Ovary (tissue), 3 donors: ENCODE results near the gene INPPL1.

Experiments
- CTCF ChIP-seq, 3 donors: fragments of 450-650 bp in 2 of 3; fragments of 200-600 bp in 1 of 3; IDR thresholded peaks; one replicate each; pipeline versions ENCODE4 v1.5.1 to v1.8.0; 2016 to 2022; ENCODE audit warnings: antibody characterized with exemption in 3 of 3, mild to moderate bottlenecking in 1 of 3
- EP300 ChIP-seq: sonication (generic); formaldehyde crosslinking; IDR thresholded peaks from one replicate; pipeline ENCODE4 v1.6.1; 2017; ENCODE audit warnings: antibody characterized with exemption
- POLR2A ChIP-seq: fragments of 450-650 bp; IDR thresholded peaks from one replicate; pipeline ENCODE4 v1.6.1; 2017; ENCODE audit warnings: antibody characterized with exemption, mild to moderate bottlenecking, moderate library complexity
- donor health status: DM: no; HTN: no; CAD: no.

GRCh38 chr11:72233773-72234513 is 9.4 kb downstream of the INPPL1 start:
- TF ChIP-seq CTCF (IDR thresholded peaks at IDR 0.05): no peak
- TF ChIP-seq POLR2A: no peak
- TF ChIP-seq EP300: no peak
